GM12878 (cell line): Measurements from ENCODE around the gene RGCC. TPM values are rescaled to one million over a fixed set of nuclear protein-coding genes. Genes with fewer than 3 reads are reported as not detected.

Source experiments
- ATAC-seq: fragments of 200-7000 bp; cut with Tn5 transposase; 3 replicates; pipeline ENCODE4 v1.9.1; 2020; ENCODE audit warnings: mild to moderate bottlenecking, moderate library complexity
- BruUV-seq: library from RNA; stranded (reverse); fragments of 400-500 nt; replicated peaks from 2 replicates; lab custom pipeline; 2021; lab: Mats Ljungman, UMichigan
- CTCF ChIA-PET: fragments of 300-600 bp; sonication (Branson Sonifier 250); formaldehyde crosslinking; extraction: SDS; loops from one replicate; lab custom pipeline; 2021; ENCODE audit warnings: inconsistent platforms; lab: Yijun Ruan, JAX
- POLR2A ChIA-PET: fragments of 350-600 bp; formaldehyde crosslinking; extraction: SDS; loops from one replicate; lab custom pipeline; 2021; ENCODE audit warnings: inconsistent platforms; lab: Charles Lee
- RAD21 ChIA-PET: fragments of 300-600 bp; sonication (Branson Sonifier 250); formaldehyde crosslinking; loops from one replicate; lab custom pipeline; 2023; ENCODE audit warnings: antibody characterized with exemption; ENCODE audit not compliant: unreplicated experiment; lab: Charles Lee
- SMC1A ChIA-PET: fragments of 300-600 bp; sonication (Branson Sonifier 250); formaldehyde crosslinking; loops from one replicate; lab custom pipeline; 2023; ENCODE audit not compliant: unreplicated experiment, uncharacterized antibody; lab: Charles Lee
- DNase-seq: peaks from one replicate; pipeline ENCODE4 v3.0.0-alpha.2; 2011; ENCODE audit warnings: low read depth, low spot score
- FAIRE-seq: peaks from 3 replicates; lab custom pipeline; 2011; peaks lifted over from hg19 to GRCh38; lab: Jason Lieb, UNC
- H2AFZ ChIP-seq: 2 replicates; pipeline ENCODE4 v1.6.0; 2011; ENCODE audit warnings: low read depth, low read length, control low read depth; ENCODE audit not compliant: control insufficient read depth
- H3K27ac ChIP-seq: 2 replicates; pipeline ENCODE4 v1.5.1; 2011; ENCODE audit warnings: control low read depth; ENCODE audit not compliant: control insufficient read depth, insufficient read depth
- H3K27me3 ChIP-seq, 2 experiments: replicated peaks in 1 of 2; 2 replicates each; pipeline versions ENCODE4 v1.6.0 to v1.6.1; 2011; ENCODE audit warnings: low read length in 1 of 2; ENCODE audit not compliant: control insufficient read depth in 2 of 2, insufficient read depth in 2 of 2
- H3K36me3 ChIP-seq, 2 experiments: 2 replicates each; pipeline ENCODE4 v1.5.1; 2011; ENCODE audit warnings: low read length in 1 of 2; ENCODE audit not compliant: control insufficient read depth in 2 of 2, insufficient read depth in 2 of 2
- H3K4me1 ChIP-seq: 2 replicates; pipeline ENCODE4 v1.6.1; 2011; ENCODE audit warnings: mild to moderate bottlenecking, low read length, moderate library complexity, mixed read lengths; ENCODE audit not compliant: control insufficient read depth, insufficient read depth
- H3K4me2 ChIP-seq: 2 replicates; pipeline ENCODE4 v1.6.0; 2011; ENCODE audit warnings: control low read depth; ENCODE audit not compliant: control insufficient read depth, insufficient read depth
- H3K4me3 ChIP-seq: fragments of 200-600 bp; sonication (generic); 2 replicates; pipeline ENCODE4 v1.5.1; 2016
- H3K79me2 ChIP-seq: 2 replicates; pipeline ENCODE4 v1.6.0; 2011; ENCODE audit warnings: low read length; ENCODE audit not compliant: control insufficient read depth, insufficient read depth
- H3K9ac ChIP-seq: 2 replicates; pipeline ENCODE4 v1.8.0; 2011; ENCODE audit warnings: low read length, control low read depth, mixed read lengths; ENCODE audit not compliant: control insufficient read depth, insufficient read depth
- H3K9me3 ChIP-seq: replicated peaks from 3 replicates; pipeline ENCODE4 v1.5.1; 2011; ENCODE audit warnings: mild to moderate bottlenecking, low read length; ENCODE audit not compliant: control insufficient read depth, insufficient read depth
- H4K20me1 ChIP-seq: 2 replicates; pipeline ENCODE4 v1.6.0; 2011; ENCODE audit not compliant: control insufficient read depth, insufficient read depth
- HSF1 ChIP-seq: fragments of 150-350 bp; IDR thresholded peaks from 2 replicates; pipeline ENCODE4 v1.6.1; 2014; ENCODE audit warnings: mild to moderate bottlenecking, low read depth, low read length
- MAX ChIP-seq: IDR thresholded peaks from 2 replicates; pipeline ENCODE4 v1.6.1; 2012; ENCODE audit warnings: low read depth, low read length, improper control_type of control experiment
- NRF1 ChIP-seq: conservative IDR thresholded peaks from 2 replicates; pipeline ENCODE4 v1.6.1; 2011; ENCODE audit warnings: mild to moderate bottlenecking, low read depth, low read length, improper control_type of control experiment
- RAD21 ChIP-seq: IDR thresholded peaks from 2 replicates; pipeline ENCODE4 v1.6.1; 2011; ENCODE audit warnings: mild to moderate bottlenecking, low read depth, low read length, moderate library complexity; ENCODE audit not compliant: insufficient read depth
- SMAD1 ChIP-seq: fragments of 450-650 bp; IDR thresholded peaks from 2 replicates; pipeline ENCODE4 v1.6.1; 2018; ENCODE audit warnings: mild to moderate bottlenecking, low read depth; ENCODE audit not compliant: partially characterized antibody
- SP1 ChIP-seq: IDR thresholded peaks from one replicate; pipeline ENCODE4 v1.6.1; 2011; ENCODE audit warnings: low read depth, low read length
- WGBS: methylation state at CpG from one replicate; pipeline ENCODE4 v1.1.6; 2016; ENCODE audit warnings: low lambda C conversion rate; ENCODE audit not compliant: insufficient replicate concordance, insufficient coverage; ENCODE audit errors: missing lambda C conversion rate; 5-methylcytosine and 5-hydroxymethylcytosine counted together
- in situ Hi-C: fragments of 300-500 bp; cut with MboI; formaldehyde crosslinking; loops from 9 replicates; pipeline ENCODE4 v1.14.3; 2018; ENCODE audit warnings: mixed read lengths
- intact Hi-C: fragments of 100-400 bp; cut with micrococcal nuclease; formaldehyde crosslinking; loops from one replicate; pipeline ENCODE4 v1.14.2; 2022; ENCODE audit not compliant: unreplicated experiment
- polyA plus RNA-seq, 11 experiments: library from polyadenylated mRNA; depleted of rRNA in 4 of 11; unstranded in 6 of 11; stranded (reverse) in 5 of 11; fragments of >200 nt; fragmentation: Nextera tagmentation in 4 of 11; fragmentation: Illumina TruSeq in 1 of 11; extraction: Ambion mirVana in 4 of 11; extraction: Trizol in 1 of 11; gene quantifications; 1 replicate in 1 of 11; 2 replicates in 10 of 11; pipeline versions ENCODE4 v1.2.1 to v1.2.3, GENCODE V29; 2011 to 2016; ENCODE audit warnings: inconsistent platforms in 2 of 11, missing spikeins in 2 of 11, low read depth in 1 of 11
- total RNA-seq, 4 experiments: library from RNA; depleted of rRNA in 3 of 4; stranded (reverse); fragments of >200 nt in 3 of 4; fragmentation: Illumina TruSeq in 1 of 4; extraction: Trizol in 1 of 4; gene quantifications; 2 replicates each; pipeline versions ENCODE4 v1.2.1 to v1.2.3, GENCODE V29; 2013 to 2021
- TF ChIP-seq, protein P1 (sequence below), 3 experiments: IDR thresholded peaks in 2 of 3; conservative IDR thresholded peaks in 1 of 3; 2 replicates each; pipeline ENCODE4 v1.5.1; 2011; ENCODE audit warnings: low read depth in 3 of 3, low read length in 3 of 3, mild to moderate bottlenecking in 3 of 3, control low read depth in 2 of 3, moderate library complexity in 2 of 3, inconsistent platforms in 1 of 3, mixed read lengths in 1 of 3; ENCODE audit not compliant: control insufficient read depth in 2 of 3, insufficient read depth in 1 of 3; ENCODE audit errors: extremely low read depth in 1 of 3

RGCC gene
- total and polyA plus RNA-seq, 10 of the 15 experiments (the other 5 are each of a cell fraction or from before 2014, with no cell fraction given) = 0.41 to 19.4 (median 9.9) TPM

DNA sequence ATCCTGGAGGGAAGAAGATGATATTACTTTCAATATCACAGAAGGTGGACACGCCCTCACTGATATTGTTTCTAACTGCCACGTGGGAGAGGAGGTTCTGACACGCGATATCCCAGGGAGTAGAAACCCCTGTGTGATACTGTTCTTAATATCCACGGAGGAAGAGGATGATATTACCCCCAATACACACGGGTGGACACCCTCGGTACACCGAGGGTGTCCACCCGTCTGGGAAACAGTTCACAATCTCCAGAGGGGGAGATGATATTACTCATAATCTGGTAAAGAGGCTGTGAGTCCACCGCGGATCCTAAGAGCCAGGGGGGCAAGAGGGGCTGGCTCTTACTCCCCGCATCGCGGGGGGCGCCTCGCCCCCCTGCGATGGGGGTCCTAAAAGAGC lies 29.7 kb upstream of the RGCC start:
- ATAC-seq (no peak), FAIRE-seq (no peak), DNase-seq (no peak)
- Histone ChIP-seq H3K4me3 (no peak overlapping the region), H2AFZ (no peak overlapping the region), H3K4me2 (peak overlapping the region; percentile 33; the same call in 1 of the 2 replicates), H3K4me1 (no peaks in the 10 kb centered on the region), H3K9me3 (no peaks in the 10 kb centered on the region), H3K79me2 (no peaks in the 10 kb centered on the region), H3K27me3 (no peaks in the 10 kb centered on the region), H4K20me1 (no peaks in the 10 kb centered on the region), H3K36me3 (no peaks in the 10 kb centered on the region), H3K9ac (no peak overlapping the region), H3K27ac (no peak overlapping the region)
- in situ Hi-C loops = no loop called here
- RAD21 ChIA-PET = no interaction called here
- intact Hi-C loops = no loop called here
- TF ChIP-seq NRF1 = no peak
- TF ChIP-seq SP1 = no peak
- TF ChIP-seq HSF1 = no peak
- no TSS peak for BruUV-seq
- CTCF ChIA-PET = no interaction called here
- POLR2A ChIA-PET = no interaction called here
- SMC1A ChIA-PET = no interaction called here
- WGBS = 76% methylated on average over 9 of the region's 17 CpGs

DNA sequence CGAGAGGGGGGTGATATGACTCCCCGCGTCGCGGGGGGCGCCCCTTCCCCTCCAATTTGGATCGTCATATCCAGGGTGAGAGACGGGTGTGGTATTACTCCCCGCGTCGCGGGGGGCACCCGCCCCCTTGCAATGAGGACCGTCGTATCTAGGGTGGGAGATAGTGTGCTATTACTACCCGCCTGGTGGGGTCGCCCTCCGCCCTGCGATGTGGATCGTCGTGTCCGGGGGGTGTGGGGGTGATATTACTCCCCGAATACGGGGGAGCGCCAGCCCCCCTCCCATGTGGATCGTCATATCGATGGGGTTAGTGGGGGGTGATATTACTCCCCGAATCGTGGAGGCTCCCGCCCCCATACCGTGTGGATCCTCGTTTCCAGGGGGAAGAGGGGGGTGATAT lies 29.2 kb upstream of the RGCC start:
- Histone ChIP-seq H3K4me3 (no peak overlapping the region), H3K9me3 (no peaks in the 10 kb centered on the region)
- no peak for DNase-seq
- RAD21 ChIA-PET = no interaction called here
- CTCF ChIA-PET = interaction anchor here (0.6 kb wide), 1 partner anchor 30 kb away, joined by 3 read pairs; no protein-coding TSS in a partner anchor
- in situ Hi-C loops = no loop called here
- TF ChIP-seq RAD21 (peak; percentile 68), MAX (no peak), SMAD1 (no peak)
- TF ChIP-seq, protein P1, sequence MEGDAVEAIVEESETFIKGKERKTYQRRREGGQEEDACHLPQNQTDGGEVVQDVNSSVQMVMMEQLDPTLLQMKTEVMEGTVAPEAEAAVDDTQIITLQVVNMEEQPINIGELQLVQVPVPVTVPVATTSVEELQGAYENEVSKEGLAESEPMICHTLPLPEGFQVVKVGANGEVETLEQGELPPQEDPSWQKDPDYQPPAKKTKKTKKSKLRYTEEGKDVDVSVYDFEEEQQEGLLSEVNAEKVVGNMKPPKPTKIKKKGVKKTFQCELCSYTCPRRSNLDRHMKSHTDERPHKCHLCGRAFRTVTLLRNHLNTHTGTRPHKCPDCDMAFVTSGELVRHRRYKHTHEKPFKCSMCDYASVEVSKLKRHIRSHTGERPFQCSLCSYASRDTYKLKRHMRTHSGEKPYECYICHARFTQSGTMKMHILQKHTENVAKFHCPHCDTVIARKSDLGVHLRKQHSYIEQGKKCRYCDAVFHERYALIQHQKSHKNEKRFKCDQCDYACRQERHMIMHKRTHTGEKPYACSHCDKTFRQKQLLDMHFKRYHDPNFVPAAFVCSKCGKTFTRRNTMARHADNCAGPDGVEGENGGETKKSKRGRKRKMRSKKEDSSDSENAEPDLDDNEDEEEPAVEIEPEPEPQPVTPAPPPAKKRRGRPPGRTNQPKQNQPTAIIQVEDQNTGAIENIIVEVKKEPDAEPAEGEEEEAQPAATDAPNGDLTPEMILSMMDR (IDR thresholded peaks at IDR 0.05 in 2 of 3, conservative IDR thresholded peaks at IDR 0.05 in 1 of 3; ENCODE audit: control insufficient read depth in 2 of 3, extremely low read depth in 1 of 3, insufficient read depth in 1 of 3, low read depth in 3 of 3, low read length in 3 of 3) = peak in 2 of 3 experiments; percentile 28 to 36; a peak in 3 of 6 replicates
- TF ChIP-seq, all 136 proteins: peak for 2
- Histone ChIP-seq H3K4me1 (no peaks in the 10 kb centered on the region), H4K20me1 (no peaks in the 10 kb centered on the region), H3K27me3 (no peaks in the 10 kb centered on the region), H2AFZ (peak overlapping the region; percentile 19; the same call in 1 of the 2 replicates), H3K36me3 (no peaks in the 10 kb centered on the region), H3K9ac (no peak overlapping the region), H3K79me2 (no peaks in the 10 kb centered on the region), H3K4me2 (peak overlapping the region; percentile 53; the same call in 1 of the 2 replicates), H3K27ac (no peak overlapping the region)
- ChIA-PET POLR2A (no interaction called here), SMC1A (no interaction called here)
- intact Hi-C loops = no loop called here
- 59% methylated on average over 21 of the region's 32 CpGs for WGBS
- ATAC-seq (peak; percentile 48), FAIRE-seq (no peak)
- no TSS peak for BruUV-seq
